ENCODE data around the gene NUP210L. TPM values are rescaled to one million over a fixed set of nuclear protein-coding genes. Genes with fewer than 3 reads are reported as not detected.

The NUP210L gene
- total and polyA plus RNA-seq, 9 of the 15 experiments (the other 6 are each of a cell fraction or from before 2014, with no cell fraction given): 0.01 to 0.04 TPM; not detected in 7

- TF ChIP-seq ZNF436 (CRISPR knock-in tag; IDR thresholded peaks at IDR 0.05) (no peak), SIN3A (IDR thresholded peaks at IDR 0.05; ENCODE audit: borderline replicate concordance in 2 of 2, control insufficient read depth in 1 of 2, low read depth in 2 of 2, low read length in 2 of 2) (peak in 1 of 2 experiments; percentile 58; a peak in 1 of 4 replicates), KLF1 (tag; IDR thresholded peaks at IDR 0.05) (no peak), KAT2B (IDR thresholded peaks at IDR 0.05; ENCODE audit: low read depth, low read length) (no peak), SLC30A9 (CRISPR knock-in tag; IDR thresholded peaks at IDR 0.05) (no peak), KDM1A (IDR thresholded peaks at IDR 0.05) (no peak; a peak in 1 of 4 replicates), ZNF785 (CRISPR knock-in tag; IDR thresholded peaks at IDR 0.05) (no peak), ZKSCAN1 (IDR thresholded peaks at IDR 0.05; ENCODE audit: low read depth, low read length) (no peak), ZNF3 (CRISPR knock-in tag; IDR thresholded peaks at IDR 0.05) (no peak), MEF2A (IDR thresholded peaks at IDR 0.05; ENCODE audit: control insufficient read depth, low read depth, low read length) (no peak), ZFP30 (CRISPR knock-in tag; IDR thresholded peaks at IDR 0.05; ENCODE audit: borderline replicate concordance) (no peak), ZSCAN32 (CRISPR knock-in tag; IDR thresholded peaks at IDR 0.05) (no peak), ZNF217 (CRISPR knock-in tag; IDR thresholded peaks at IDR 0.05) (no peak), ZNF79 (CRISPR knock-in tag; IDR thresholded peaks at IDR 0.05; ENCODE audit: low read depth) (no peak), RNF2 (IDR thresholded peaks at IDR 0.05) (no peak), ETV1 (tag; conservative IDR thresholded peaks at IDR 0.05; ENCODE audit: low read depth) (no peak), SNIP1 (IDR thresholded peaks at IDR 0.05; ENCODE audit: low read depth) (no peak; the same call in 1 of the 2 replicates), ZNF282 (CRISPR knock-in tag; IDR thresholded peaks at IDR 0.05) (no peak), ZNF146 (CRISPR knock-in tag; IDR thresholded peaks at IDR 0.05; ENCODE audit: unreplicated experiment) (no peak), E2F8 (IDR thresholded peaks at IDR 0.05; ENCODE audit: low read depth, partially characterized antibody) (peak; percentile 62), CREBBP (IDR thresholded peaks at IDR 0.05; ENCODE audit: low read depth, low read length) (no peak), ZNF140 (CRISPR knock-in tag; IDR thresholded peaks at IDR 0.05) (no peak), DNMT1 (IDR thresholded peaks at IDR 0.05) (no peak), NFRKB (IDR thresholded peaks at IDR 0.05; ENCODE audit: low read depth) (no peak), NR3C1 (CRISPR knock-in tag; IDR thresholded peaks at IDR 0.05) (no peak), RHOXF2B (CRISPR knock-in tag; conservative IDR thresholded peaks at IDR 0.05) (no peak), FOXJ2 (tag; IDR thresholded peaks at IDR 0.05) (no peak), TGIF2 (CRISPR knock-in tag; IDR thresholded peaks at IDR 0.05) (peak; percentile 62; the same call in 1 of the 2 replicates)
- TF ChIP-seq, protein P1, sequence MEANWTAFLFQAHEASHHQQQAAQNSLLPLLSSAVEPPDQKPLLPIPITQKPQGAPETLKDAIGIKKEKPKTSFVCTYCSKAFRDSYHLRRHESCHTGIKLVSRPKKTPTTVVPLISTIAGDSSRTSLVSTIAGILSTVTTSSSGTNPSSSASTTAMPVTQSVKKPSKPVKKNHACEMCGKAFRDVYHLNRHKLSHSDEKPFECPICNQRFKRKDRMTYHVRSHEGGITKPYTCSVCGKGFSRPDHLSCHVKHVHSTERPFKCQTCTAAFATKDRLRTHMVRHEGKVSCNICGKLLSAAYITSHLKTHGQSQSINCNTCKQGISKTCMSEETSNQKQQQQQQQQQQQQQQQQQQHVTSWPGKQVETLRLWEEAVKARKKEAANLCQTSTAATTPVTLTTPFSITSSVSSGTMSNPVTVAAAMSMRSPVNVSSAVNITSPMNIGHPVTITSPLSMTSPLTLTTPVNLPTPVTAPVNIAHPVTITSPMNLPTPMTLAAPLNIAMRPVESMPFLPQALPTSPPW (CRISPR knock-in tag; IDR thresholded peaks at IDR 0.05): peak; percentile 92
Observed at GRCh38 chr1:153946622-153947241, 208.1 kb downstream of the NUP210L start, which contains the start of gene DENND4B (continued).

Data from K562 (cell line).